22Rv1 (cell line): ENCODE data around the gene CYP1B1.

Experiments
- CTCF ChIP-seq: fragments of 450-650 bp; IDR thresholded peaks from 2 replicates; pipeline ENCODE4 v1.5.1; 2017; ENCODE audit warnings: mild to moderate bottlenecking
- ZFX ChIP-seq: fragments of 450-650 bp; IDR thresholded peaks from 2 replicates; pipeline ENCODE4 v1.6.1; 2017; ENCODE audit warnings: antibody characterized with exemption, borderline replicate concordance

DNA sequence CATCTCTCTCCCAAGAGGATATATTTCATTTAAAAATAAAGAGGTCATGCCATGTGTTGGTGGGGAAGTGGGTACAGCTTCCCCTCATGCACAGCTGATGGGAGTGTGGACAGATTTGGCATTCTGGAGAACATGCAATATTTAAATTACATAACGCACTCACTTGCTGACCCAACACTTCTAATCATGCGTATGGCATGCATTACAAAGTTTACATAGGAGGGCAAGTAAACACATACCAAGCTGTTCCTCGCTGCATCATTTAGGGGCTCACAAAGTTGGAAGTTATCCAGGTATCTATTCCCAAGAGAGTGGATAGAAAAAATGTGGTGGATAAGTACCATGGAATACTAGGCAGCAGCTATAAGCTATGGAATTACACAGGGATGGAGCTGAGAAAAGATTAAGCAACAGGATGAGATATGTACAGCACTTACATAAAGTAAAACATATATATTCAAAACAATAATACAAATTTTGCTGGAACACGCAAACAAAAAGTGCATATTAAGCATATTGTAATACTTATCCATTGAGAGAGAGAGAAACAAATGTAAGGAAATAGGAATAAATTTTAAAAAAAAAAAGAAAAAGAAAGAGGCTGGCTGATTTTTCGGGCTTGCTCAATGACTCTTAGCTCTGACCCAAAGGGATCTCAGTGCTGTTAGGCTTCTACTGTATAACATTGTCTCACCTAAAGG, 11.0 kb downstream of the CYP1B1 start:
- TF ChIP-seq CTCF (no peak), ZFX (no peak)
